Measurements from ENCODE around the gene PDE6B. TPM values are rescaled to one million over a fixed set of nuclear protein-coding genes. Genes with fewer than 3 reads are reported as not detected.

The PDE6B gene
- polyA plus RNA-seq, 2 of the 4 experiments (the other 2 are of a cell fraction), result not detected

- no peak overlapping the region for H3K27ac ChIP-seq
- H3K4me1 ChIP-seq, result no peaks in the 10 kb centered on the region
- H3K4me2 ChIP-seq, result no peak overlapping the region
- TF ChIP-seq NR3C1 (IDR thresholded peaks at IDR 0.05) (no peak), POLR2A (IDR thresholded peaks at IDR 0.05; ENCODE audit: low read length) (no peak), EHF (CRISPR knock-in tag; IDR thresholded peaks at IDR 0.05) (no peak), RARB (CRISPR knock-in tag; IDR thresholded peaks at IDR 0.05) (no peak), GATA3 (IDR thresholded peaks at IDR 0.05; ENCODE audit: borderline replicate concordance) (no peak), RAD21 (conservative IDR thresholded peaks at IDR 0.05 in 1 of 2, IDR thresholded peaks at IDR 0.05 in 1 of 2) (no peak), PHF8 (IDR thresholded peaks at IDR 0.05; ENCODE audit: borderline replicate concordance, low read depth) (no peak), HMGXB4 (CRISPR knock-in tag; IDR thresholded peaks at IDR 0.05; ENCODE audit: borderline replicate concordance) (no peak), TP53 (CRISPR knock-in tag; IDR thresholded peaks at IDR 0.05) (no peak), EHMT2 (IDR thresholded peaks at IDR 0.05; ENCODE audit: low read depth) (no peak), HEYL (CRISPR knock-in tag; IDR thresholded peaks at IDR 0.05) (no peak), MAZ (IDR thresholded peaks at IDR 0.05; ENCODE audit: borderline replicate concordance, low read depth, low read length) (no peak), CBX2 (IDR thresholded peaks at IDR 0.05; ENCODE audit: borderline replicate concordance, low read depth) (no peak), FOSB (CRISPR knock-in tag; IDR thresholded peaks at IDR 0.05) (no peak), RNF2 (IDR thresholded peaks at IDR 0.05; ENCODE audit: borderline replicate concordance, low read depth) (no peak)
- TF ChIP-seq, protein P1, sequence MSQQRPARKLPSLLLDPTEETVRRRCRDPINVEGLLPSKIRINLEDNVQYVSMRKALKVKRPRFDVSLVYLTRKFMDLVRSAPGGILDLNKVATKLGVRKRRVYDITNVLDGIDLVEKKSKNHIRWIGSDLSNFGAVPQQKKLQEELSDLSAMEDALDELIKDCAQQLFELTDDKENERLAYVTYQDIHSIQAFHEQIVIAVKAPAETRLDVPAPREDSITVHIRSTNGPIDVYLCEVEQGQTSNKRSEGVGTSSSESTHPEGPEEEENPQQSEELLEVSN (IDR thresholded peaks at IDR 0.05; ENCODE audit: borderline replicate concordance, low read depth), result no peak
- TF ChIP-seq, protein P2, sequence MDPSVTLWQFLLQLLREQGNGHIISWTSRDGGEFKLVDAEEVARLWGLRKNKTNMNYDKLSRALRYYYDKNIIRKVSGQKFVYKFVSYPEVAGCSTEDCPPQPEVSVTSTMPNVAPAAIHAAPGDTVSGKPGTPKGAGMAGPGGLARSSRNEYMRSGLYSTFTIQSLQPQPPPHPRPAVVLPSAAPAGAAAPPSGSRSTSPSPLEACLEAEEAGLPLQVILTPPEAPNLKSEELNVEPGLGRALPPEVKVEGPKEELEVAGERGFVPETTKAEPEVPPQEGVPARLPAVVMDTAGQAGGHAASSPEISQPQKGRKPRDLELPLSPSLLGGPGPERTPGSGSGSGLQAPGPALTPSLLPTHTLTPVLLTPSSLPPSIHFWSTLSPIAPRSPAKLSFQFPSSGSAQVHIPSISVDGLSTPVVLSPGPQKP (IDR thresholded peaks at IDR 0.05; ENCODE audit: low read depth, low read length), result no peak
- WGBS (ENCODE audit: missing lambda C conversion rate), result 66% methylated on average over 17 of the region's 26 CpGs
- no peak overlapping the region for H3K4me3 ChIP-seq
- ChIA-PET CTCF (no interaction called here), POLR2A (no interaction called here)
- DNase-seq (ENCODE audit: low read depth in 1 of 2, low spot score in 1 of 2), result no peak
- no peaks in the 10 kb centered on the region; the same call in 2 of the 3 replicates for H3K9me3 ChIP-seq
- ATAC-seq, result no peak
- no peak for FAIRE-seq
Measured at GRCh38 chr4:655464-656151, 30.2 kb downstream of the PDE6B start.

GRCh38 chr4:656436-657337 is 31.3 kb downstream of the PDE6B start:
- H3K4me3 ChIP-seq, result no peak overlapping the region
- ChIA-PET POLR2A (no interaction called here), CTCF (no interaction called here)
- no peaks in the 10 kb centered on the region; the same call in 2 of the 3 replicates for H3K9me3 ChIP-seq
- no peaks in the 10 kb centered on the region for H3K4me1 ChIP-seq
- H3K27ac ChIP-seq, result no peak overlapping the region
- ATAC-seq (no peak), DNase-seq (ENCODE audit: low read depth in 1 of 2, low spot score in 1 of 2) (no peak), FAIRE-seq (no peak)
- 90% methylated on average over 27 of the region's 58 CpGs for WGBS (ENCODE audit: missing lambda C conversion rate)
- H3K4me2 ChIP-seq, result no peak overlapping the region
- TF ChIP-seq NPAS2 (CRISPR knock-in tag; IDR thresholded peaks at IDR 0.05; ENCODE audit: borderline replicate concordance) (no peak), HOXA7 (CRISPR knock-in tag; IDR thresholded peaks at IDR 0.05) (no peak), REST (IDR thresholded peaks at IDR 0.05) (no peak), PBX3 (IDR thresholded peaks at IDR 0.05) (no peak), RARB (CRISPR knock-in tag; IDR thresholded peaks at IDR 0.05) (no peak), NR3C1 (IDR thresholded peaks at IDR 0.05) (no peak), ZFP36 (IDR thresholded peaks at IDR 0.05; ENCODE audit: borderline replicate concordance, partially characterized antibody) (no peak), MAZ (IDR thresholded peaks at IDR 0.05; ENCODE audit: borderline replicate concordance, low read depth, low read length) (no peak), SREBF2 (IDR thresholded peaks at IDR 0.05) (no peak), FOSB (CRISPR knock-in tag; IDR thresholded peaks at IDR 0.05) (no peak), FOXS1 (CRISPR knock-in tag; IDR thresholded peaks at IDR 0.05) (no peak), CHD2 (IDR thresholded peaks at IDR 0.05; ENCODE audit: low read length, partially characterized antibody) (no peak), PHF8 (IDR thresholded peaks at IDR 0.05; ENCODE audit: borderline replicate concordance, low read depth) (no peak)
- TF ChIP-seq, protein P3, sequence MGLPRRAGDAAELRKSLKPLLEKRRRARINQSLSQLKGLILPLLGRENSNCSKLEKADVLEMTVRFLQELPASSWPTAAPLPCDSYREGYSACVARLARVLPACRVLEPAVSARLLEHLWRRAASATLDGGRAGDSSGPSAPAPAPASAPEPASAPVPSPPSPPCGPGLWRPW (IDR thresholded peaks at IDR 0.05), result no peak
